Omental fat pad (tissue), 4 donors: Measurements from ENCODE around the gene LRRN4CL. TPM values are rescaled to one million over a fixed set of nuclear protein-coding genes. Genes with fewer than 3 reads are reported as not detected.
A peak's percentile ranks its signal among the peaks of the same experiment; 100 is the strongest.

Source experiments
- ATAC-seq: fragments of 150-250 bp; one replicate; pipeline ENCODE4 v1.9.1; 2016; ENCODE audit warnings: mild to moderate bottlenecking, moderate library complexity; ENCODE audit not compliant: low FRiP score
- DNase-seq: peaks from one replicate; pipeline ENCODE4 v3.0.0-alpha.2; 2019; ENCODE audit warnings: low spot score
- total RNA-seq, 4 donors: library from RNA; depleted of rRNA; stranded (reverse); fragments of >200 nt; gene quantifications; one replicate each; pipeline ENCODE4 v1.1.0, GENCODE V29; 2016
- TF ChIP-seq, protein P1 (sequence below), 3 donors: fragments of 450-650 bp; IDR thresholded peaks; one replicate each; pipeline ENCODE4 v1.5.1; 2016 to 2017; ENCODE audit warnings: antibody characterized with exemption in 3 of 3, mild to moderate bottlenecking in 3 of 3, moderate library complexity in 2 of 3

Gene LRRN4CL
- total RNA-seq, 4 donors from 2014 or later, result 30.9 to 49.3 (median 44.5) TPM

DNA sequence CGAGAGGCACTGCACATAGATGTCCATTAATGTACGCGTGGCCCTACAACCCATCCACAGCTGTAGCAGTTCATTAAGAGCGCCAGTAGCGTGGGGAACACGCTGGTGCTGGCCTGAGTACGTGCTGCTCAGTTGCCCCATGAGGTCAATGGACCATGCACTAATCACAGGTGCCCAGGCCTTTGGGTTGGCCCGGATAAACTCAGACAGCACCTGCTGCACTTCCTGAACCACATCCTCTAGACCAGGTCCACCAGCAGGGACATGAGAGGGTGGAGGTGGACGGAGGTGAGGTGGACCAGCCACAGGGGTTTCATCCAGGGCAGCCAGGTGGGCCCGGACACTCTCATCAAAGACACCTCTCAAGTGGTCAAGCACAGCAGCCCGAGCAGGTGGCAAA is 39.8 kb downstream of the LRRN4CL start:
- DNase-seq (no peak), ATAC-seq (no peak)
- TF ChIP-seq, protein P1, sequence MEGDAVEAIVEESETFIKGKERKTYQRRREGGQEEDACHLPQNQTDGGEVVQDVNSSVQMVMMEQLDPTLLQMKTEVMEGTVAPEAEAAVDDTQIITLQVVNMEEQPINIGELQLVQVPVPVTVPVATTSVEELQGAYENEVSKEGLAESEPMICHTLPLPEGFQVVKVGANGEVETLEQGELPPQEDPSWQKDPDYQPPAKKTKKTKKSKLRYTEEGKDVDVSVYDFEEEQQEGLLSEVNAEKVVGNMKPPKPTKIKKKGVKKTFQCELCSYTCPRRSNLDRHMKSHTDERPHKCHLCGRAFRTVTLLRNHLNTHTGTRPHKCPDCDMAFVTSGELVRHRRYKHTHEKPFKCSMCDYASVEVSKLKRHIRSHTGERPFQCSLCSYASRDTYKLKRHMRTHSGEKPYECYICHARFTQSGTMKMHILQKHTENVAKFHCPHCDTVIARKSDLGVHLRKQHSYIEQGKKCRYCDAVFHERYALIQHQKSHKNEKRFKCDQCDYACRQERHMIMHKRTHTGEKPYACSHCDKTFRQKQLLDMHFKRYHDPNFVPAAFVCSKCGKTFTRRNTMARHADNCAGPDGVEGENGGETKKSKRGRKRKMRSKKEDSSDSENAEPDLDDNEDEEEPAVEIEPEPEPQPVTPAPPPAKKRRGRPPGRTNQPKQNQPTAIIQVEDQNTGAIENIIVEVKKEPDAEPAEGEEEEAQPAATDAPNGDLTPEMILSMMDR (IDR thresholded peaks at IDR 0.05), result no peak

DNA sequence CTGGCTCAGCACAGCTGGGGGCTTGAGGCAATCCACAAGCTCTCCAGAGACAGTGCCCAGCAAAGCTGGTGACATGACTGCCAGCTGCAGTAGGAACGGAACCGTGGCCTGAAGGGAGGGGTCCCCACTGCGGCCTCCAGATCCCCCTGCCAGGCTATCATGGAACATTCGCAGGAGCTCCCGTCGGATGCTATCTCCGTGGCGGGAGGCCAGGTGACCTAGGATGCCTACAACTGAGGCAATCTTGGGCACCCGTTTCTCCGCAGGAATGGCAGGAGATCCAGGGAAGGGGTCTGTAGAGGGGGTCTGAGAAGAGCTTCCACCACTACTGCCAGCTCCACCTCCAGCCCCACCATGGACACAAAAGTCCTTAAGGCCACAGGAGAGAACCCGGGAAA is 40.4 kb downstream of the LRRN4CL start:
- ATAC-seq (no peak), DNase-seq (no peak)
- TF ChIP-seq, protein P1 (IDR thresholded peaks at IDR 0.05), result no peak

DNA sequence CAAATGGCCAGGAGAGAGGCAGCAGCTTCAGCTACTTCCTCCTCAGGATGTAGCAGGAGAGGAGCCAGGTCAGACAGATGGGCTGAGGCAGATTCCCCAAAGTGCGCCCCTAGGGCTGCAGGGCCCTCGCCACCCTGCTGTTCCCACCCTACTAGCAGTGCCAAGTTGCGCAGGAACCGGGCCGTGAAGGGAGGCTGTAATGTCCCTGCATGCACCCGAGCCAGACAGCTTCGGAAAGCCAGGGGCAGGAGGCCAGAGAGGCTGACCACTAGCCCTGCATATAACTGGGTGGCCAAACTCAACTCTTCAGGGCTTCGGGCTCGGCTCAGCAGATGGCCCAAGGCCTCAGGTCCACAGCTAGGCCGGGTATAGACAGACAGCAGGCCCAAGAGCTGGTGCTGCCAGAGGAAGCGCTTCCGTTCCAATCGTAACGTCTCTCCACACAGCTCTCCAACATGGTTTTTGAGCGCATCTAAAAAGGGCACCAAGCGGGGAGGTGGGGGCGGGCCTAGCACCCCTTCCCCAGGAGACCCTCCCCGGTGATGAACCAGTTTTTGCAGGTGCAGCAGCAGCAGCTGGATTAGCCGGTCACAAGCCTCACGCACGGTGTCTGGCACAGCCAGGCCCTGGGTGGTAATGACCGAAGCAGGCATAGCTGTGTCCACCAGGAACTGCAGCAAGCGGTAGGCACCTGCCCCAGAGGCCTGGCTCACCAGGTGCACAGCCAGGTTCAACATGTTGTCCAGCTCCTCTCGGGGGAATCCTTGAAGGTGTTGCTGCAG is 41.0 kb downstream of the LRRN4CL start:
- DNase-seq, result no peak
- TF ChIP-seq, protein P1 (IDR thresholded peaks at IDR 0.05), result no peak
- no peak for ATAC-seq

DNA sequence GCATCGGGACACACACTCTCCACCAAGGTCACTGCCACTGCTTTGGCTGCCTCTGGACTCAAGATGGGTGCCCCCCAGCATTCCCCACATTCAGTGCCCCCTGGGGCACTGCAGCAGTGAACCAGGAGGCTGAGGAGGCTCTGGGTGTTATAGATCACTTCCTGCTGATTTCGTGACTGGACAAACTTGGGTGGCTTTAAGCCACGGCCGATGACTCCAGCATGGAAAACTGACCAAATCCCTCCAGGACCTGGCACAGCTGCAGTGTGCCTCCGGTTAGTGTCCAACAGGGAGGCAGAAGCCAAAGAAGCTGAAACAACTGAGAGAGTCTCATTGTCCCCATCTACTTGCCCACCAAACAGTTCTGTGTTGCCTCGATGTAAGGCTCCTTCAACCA is 41.7 kb downstream of the LRRN4CL start:
- ATAC-seq (no peak), DNase-seq (no peak)
- TF ChIP-seq, protein P1 (IDR thresholded peaks at IDR 0.05), result no peak

DNA sequence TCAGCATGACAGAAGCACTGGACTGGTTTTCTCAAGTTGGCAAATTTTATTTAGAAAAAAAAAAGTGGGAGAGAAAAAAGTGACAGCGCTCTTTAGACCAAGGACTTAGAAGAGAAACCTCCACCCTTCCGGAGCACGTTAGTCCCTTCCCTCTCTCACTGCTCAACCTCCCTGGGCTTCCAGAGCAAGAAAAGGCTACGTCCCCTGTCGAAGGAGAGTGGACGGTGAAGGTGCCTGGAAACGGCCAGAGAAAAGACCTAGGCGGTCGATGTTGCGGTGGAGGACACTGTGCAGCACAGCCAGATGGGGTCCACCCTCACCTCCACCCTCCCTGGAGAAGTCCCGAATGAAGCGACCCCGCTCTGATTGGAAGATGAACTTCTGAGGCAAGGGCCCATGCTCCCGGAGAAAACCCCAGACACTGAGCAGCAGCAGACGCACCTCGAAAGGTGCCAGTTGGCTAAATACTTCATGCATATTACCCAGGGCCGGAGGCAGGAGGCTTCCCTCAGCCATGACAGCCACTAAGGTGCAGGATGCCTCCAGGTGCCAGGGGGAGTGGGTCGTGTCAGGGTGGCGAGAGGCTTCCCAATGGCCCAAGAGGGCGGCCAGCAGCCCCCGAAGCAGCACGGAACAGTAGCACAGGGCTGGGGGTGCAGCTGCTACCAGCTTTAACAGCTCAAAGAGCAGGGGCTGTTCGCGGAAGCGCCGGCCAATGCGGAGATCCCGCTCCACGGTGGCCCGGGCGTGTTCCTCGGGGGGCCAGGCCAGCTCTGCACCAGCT is 42.3 kb downstream of the LRRN4CL start:
- TF ChIP-seq, protein P1 (IDR thresholded peaks at IDR 0.05), result no peak
- DNase-seq, result no peak
- no peak for ATAC-seq

DNA sequence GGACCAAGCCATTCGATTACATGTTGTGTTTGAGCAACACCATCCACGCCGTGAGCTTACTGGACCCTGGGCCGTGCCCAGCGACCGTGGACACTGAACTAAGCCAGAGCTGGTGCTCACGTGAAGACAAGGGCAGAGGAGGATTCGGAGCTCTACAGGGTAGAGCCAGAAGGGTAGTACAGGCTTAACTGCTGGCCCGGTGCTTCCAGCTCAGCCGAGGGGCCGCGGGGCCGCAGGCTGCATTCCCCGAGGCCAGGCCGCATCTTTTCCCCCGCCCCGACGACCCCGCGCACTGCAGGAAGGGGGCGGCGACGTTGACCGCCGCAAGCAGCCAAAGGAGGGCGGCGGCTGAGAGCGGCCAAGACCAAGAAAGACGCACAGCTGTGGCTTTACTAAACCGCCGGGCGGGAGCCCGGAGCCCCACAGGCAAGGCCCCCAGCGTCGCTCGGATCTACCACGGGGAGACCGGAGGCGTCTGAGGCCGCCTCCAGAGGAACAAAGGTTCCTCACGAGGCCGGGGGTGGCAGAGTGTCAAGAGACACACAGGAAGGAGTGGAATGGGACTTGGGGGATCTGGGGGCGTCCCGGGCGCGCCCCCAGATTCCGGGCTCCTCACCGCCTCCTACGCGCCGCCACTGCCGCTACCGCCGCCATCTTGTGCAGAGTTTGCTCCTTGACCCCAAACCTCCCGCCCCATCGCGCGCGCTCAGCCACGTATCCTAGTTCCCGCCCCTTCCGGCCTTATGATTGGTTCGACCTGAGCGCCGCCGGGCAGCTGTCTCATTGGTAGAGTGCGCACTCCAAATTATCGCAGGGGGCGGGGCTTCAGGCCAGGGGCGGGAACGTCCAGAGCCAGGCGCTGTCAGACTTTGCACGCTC is 43.1 kb downstream of the LRRN4CL start, which contains the start of gene GANAB:
GANAB (minus strand) TSS at position 668 of the 879 bp plus-strand sequence; CDS start at position 654, 14 bp downstream.
- TF ChIP-seq, protein P1 (IDR thresholded peaks at IDR 0.05), result no peak
- peak; percentile 99 for DNase-seq
- peak; percentile 97 for ATAC-seq
